Activated CD4-positive, alpha-beta T cell treated with anti-CD3 and anti-CD28 coated beads, Interleukin-2, amount 10 ng/mL, durations not matched to agents 24 days and 14 days (primary cell): ENCODE results near the gene SHB. TPM values are rescaled to one million over a fixed set of nuclear protein-coding genes. Genes with fewer than 3 reads are reported as not detected.

ENCODE experiments used
- DNase-seq: peaks from one replicate; pipeline ENCODE4 v3.0.0; 2022
- H3K27ac Mint-ChIP-seq: one replicate; pipeline ENCODE4 v1.8.0; 2022; ENCODE audit warnings: mild to moderate bottlenecking, mixed read lengths
- H3K27me3 Mint-ChIP-seq: one replicate; pipeline ENCODE4 v1.8.0; 2022; ENCODE audit warnings: mixed read lengths
- H3K36me3 Mint-ChIP-seq: one replicate; pipeline ENCODE4 v1.8.0; 2022; ENCODE audit warnings: low read depth, mild to moderate bottlenecking, mixed read lengths
- H3K4me1 Mint-ChIP-seq: one replicate; pipeline ENCODE4 v1.8.0; 2021; ENCODE audit warnings: mixed read lengths
- H3K4me3 Mint-ChIP-seq: one replicate; pipeline ENCODE4 v1.8.0; 2022; ENCODE audit warnings: mild to moderate bottlenecking, moderate library complexity, mixed read lengths
- H3K9me3 Mint-ChIP-seq: one replicate; pipeline ENCODE4 v1.8.0; 2021; ENCODE audit warnings: mixed read lengths
- intact Hi-C: fragments of 100-400 bp; cut with micrococcal nuclease; formaldehyde crosslinking; loops from one replicate; pipeline ENCODE4 v1.15.1; 2023
- total RNA-seq: library from RNA; stranded (reverse); gene quantifications from 2 replicates; pipeline ENCODE4 v1.2.3, GENCODE V29; 2022

Gene SHB
- total RNA-seq, 1 donor from 2014 or later, result 2.1 TPM

- DNase-seq, result no peak
- H3K9me3 Mint-ChIP-seq, result no peaks in the 10 kb centered on the region
- intact Hi-C loops, result no loop called here
- peaks cover 15% of the 10 kb centered on the region for H3K4me1 Mint-ChIP-seq
- no peaks in the 10 kb centered on the region for H3K36me3 Mint-ChIP-seq
- H3K27ac Mint-ChIP-seq, result no peak overlapping the region
- no peaks in the 10 kb centered on the region for H3K27me3 Mint-ChIP-seq
- H3K4me3 Mint-ChIP-seq, result no peak overlapping the region
Measured at GRCh38 chr9:38000332-38000731, 68.7 kb downstream of the SHB start.

- H3K36me3 Mint-ChIP-seq, result no peaks in the 10 kb centered on the region
- peaks cover 18% of the 10 kb centered on the region for H3K4me1 Mint-ChIP-seq
- intact Hi-C loops, result loop anchor here (5.0 kb wide), 1 partner anchor 68 kb away; the partner anchor contains the start of gene SHB
- H3K27ac Mint-ChIP-seq, result no peak overlapping the region
- H3K9me3 Mint-ChIP-seq, result no peaks in the 10 kb centered on the region
- no peaks in the 10 kb centered on the region for H3K27me3 Mint-ChIP-seq
- no peak for DNase-seq
- no peak overlapping the region for H3K4me3 Mint-ChIP-seq
Measured at GRCh38 chr9:37999588-38000189, 69.3 kb downstream of the SHB start.

GRCh38 chr9:37998881-37999587, 70.0 kb downstream of the SHB start:
- Mint-ChIP-seq H3K4me3 (no peak overlapping the region), H3K27ac (no peak overlapping the region), H3K4me1 (peaks cover 25% of the 10 kb centered on the region), H3K9me3 (no peaks in the 10 kb centered on the region), H3K36me3 (no peaks in the 10 kb centered on the region), H3K27me3 (no peaks in the 10 kb centered on the region)
- DNase-seq, result no peak
- intact Hi-C loops, result loop anchor here (5.0 kb wide), 1 partner anchor 68 kb away; the partner anchor contains the start of gene SHB

- Mint-ChIP-seq H3K36me3 (no peaks in the 10 kb centered on the region), H3K9me3 (no peaks in the 10 kb centered on the region), H3K4me1 (peaks cover 23% of the 10 kb centered on the region), H3K27me3 (no peaks in the 10 kb centered on the region), H3K4me3 (no peak overlapping the region), H3K27ac (no peak overlapping the region)
- no peak for DNase-seq
- intact Hi-C loops, result loop anchor here (5.0 kb wide), 1 partner anchor 69 kb away; the partner anchor contains the start of gene SHB
Measured at GRCh38 chr9:37997636-37998374, 71.2 kb downstream of the SHB start.

- Mint-ChIP-seq H3K4me1 (peaks cover 26% of the 10 kb centered on the region), H3K9me3 (no peaks in the 10 kb centered on the region), H3K27ac (no peak overlapping the region), H3K4me3 (no peak overlapping the region), H3K36me3 (no peaks in the 10 kb centered on the region), H3K27me3 (no peaks in the 10 kb centered on the region)
- no peak for DNase-seq
- intact Hi-C loops, result loop anchor here (5.0 kb wide), 1 partner anchor 70 kb away; the partner anchor contains the start of gene SHB
Measured at GRCh38 chr9:37996819-37997217, 72.2 kb downstream of the SHB start.

GRCh38 chr9:37995961-37996818, 72.8 kb downstream of the SHB start:
- intact Hi-C loops, result loop anchor here (5.0 kb wide), 1 partner anchor 71 kb away; the partner anchor contains the start of gene SHB
- peaks cover 26% of the 10 kb centered on the region for H3K4me1 Mint-ChIP-seq
- no peak overlapping the region for H3K4me3 Mint-ChIP-seq
- H3K27ac Mint-ChIP-seq, result no peak overlapping the region
- H3K36me3 Mint-ChIP-seq, result no peaks in the 10 kb centered on the region
- DNase-seq, result no peak
- no peaks in the 10 kb centered on the region for H3K9me3 Mint-ChIP-seq
- H3K27me3 Mint-ChIP-seq, result no peaks in the 10 kb centered on the region

GRCh38 chr9:37995348-37995737, 73.7 kb downstream of the SHB start:
- H3K27ac Mint-ChIP-seq, result no peak overlapping the region
- H3K9me3 Mint-ChIP-seq, result no peaks in the 10 kb centered on the region
- intact Hi-C loops, result loop anchor here (5.0 kb wide), 1 partner anchor 72 kb away; the partner anchor contains the start of gene SHB
- DNase-seq, result no peak
- H3K4me1 Mint-ChIP-seq, result peaks cover 21% of the 10 kb centered on the region
- H3K27me3 Mint-ChIP-seq, result no peaks in the 10 kb centered on the region
- H3K36me3 Mint-ChIP-seq, result no peaks in the 10 kb centered on the region
- no peak overlapping the region for H3K4me3 Mint-ChIP-seq

GRCh38 chr9:37994639-37995347, 74.2 kb downstream of the SHB start:
- peak overlapping the region; percentile 80 for H3K27ac Mint-ChIP-seq
- H3K4me3 Mint-ChIP-seq, result peak overlapping the region; percentile 63
- peak; percentile 64 for DNase-seq
- H3K27me3 Mint-ChIP-seq, result no peaks in the 10 kb centered on the region
- intact Hi-C loops, result loop anchor here (1.0 to 5.0 kb wide), 2 partner anchors 40 to 73 kb away; partner anchors contain the start of gene SHB
- H3K9me3 Mint-ChIP-seq, result no peaks in the 10 kb centered on the region
- H3K4me1 Mint-ChIP-seq, result peaks cover 19% of the 10 kb centered on the region
- H3K36me3 Mint-ChIP-seq, result no peaks in the 10 kb centered on the region

- Mint-ChIP-seq H3K27ac (no peak overlapping the region), H3K4me3 (no peak overlapping the region), H3K4me1 (peaks cover 18% of the 10 kb centered on the region), H3K36me3 (no peaks in the 10 kb centered on the region), H3K9me3 (no peaks in the 10 kb centered on the region), H3K27me3 (no peaks in the 10 kb centered on the region)
- DNase-seq, result no peak
- intact Hi-C loops, result no loop called here
Measured at GRCh38 chr9:37992924-37993349, 76.1 kb downstream of the SHB start.

GRCh38 chr9:37990404-37991015, 78.5 kb downstream of the SHB start:
- Mint-ChIP-seq H3K27ac (no peak overlapping the region), H3K36me3 (no peaks in the 10 kb centered on the region), H3K4me1 (peaks cover 18% of the 10 kb centered on the region), H3K27me3 (no peaks in the 10 kb centered on the region), H3K9me3 (no peaks in the 10 kb centered on the region), H3K4me3 (no peak overlapping the region)
- DNase-seq, result no peak
- intact Hi-C loops, result no loop called here

- intact Hi-C loops, result no loop called here
- H3K4me1 Mint-ChIP-seq, result peaks cover 15% of the 10 kb centered on the region
- no peak for DNase-seq
- H3K27ac Mint-ChIP-seq, result no peak overlapping the region
- no peaks in the 10 kb centered on the region for H3K36me3 Mint-ChIP-seq
- H3K27me3 Mint-ChIP-seq, result no peaks in the 10 kb centered on the region
- H3K9me3 Mint-ChIP-seq, result no peaks in the 10 kb centered on the region
- no peak overlapping the region for H3K4me3 Mint-ChIP-seq
Measured at GRCh38 chr9:37989701-37990100, 79.3 kb downstream of the SHB start.

- intact Hi-C loops, result no loop called here
- Mint-ChIP-seq H3K27me3 (no peaks in the 10 kb centered on the region), H3K9me3 (no peaks in the 10 kb centered on the region), H3K36me3 (no peaks in the 10 kb centered on the region), H3K27ac (no peak overlapping the region), H3K4me3 (no peak overlapping the region), H3K4me1 (peaks cover 9% of the 10 kb centered on the region)
- DNase-seq, result no peak
Measured at GRCh38 chr9:37988602-37989001, 80.4 kb downstream of the SHB start.
